HG03280 (cell line): ENCODE data around the gene LPP.

Source experiments
- ATAC-seq: cut with Tn5 transposase; IDR thresholded peaks from one replicate; pipeline ENCODE4 v1.9.1; 2021; ENCODE audit warnings: mild to moderate bottlenecking, moderate library complexity; ENCODE audit not compliant: unreplicated experiment

The LPP gene

DNA sequence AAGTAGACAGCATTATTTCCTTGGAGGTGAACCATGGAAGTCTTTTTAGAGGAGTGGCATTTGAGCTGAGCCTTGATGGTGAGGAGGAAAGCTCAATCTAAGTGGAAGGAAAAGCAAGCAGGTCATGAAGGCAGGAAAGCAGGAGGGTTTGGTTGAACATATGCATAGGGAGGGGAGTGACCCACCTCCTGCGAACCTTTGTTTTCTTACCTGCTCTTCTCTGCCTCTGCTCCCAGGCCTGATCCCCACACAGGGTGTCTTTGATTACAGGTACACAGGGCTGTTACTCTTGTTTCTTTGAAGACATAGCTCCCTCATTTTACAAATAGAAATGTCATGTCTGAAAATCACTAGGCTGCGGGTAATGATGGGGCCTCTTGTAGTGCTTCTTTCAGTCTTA, 769.7 kb downstream of the LPP start:
- ATAC-seq = no peak

GRCh38 chr3:188925376-188925775, 771.4 kb downstream of the LPP start:
- no peak for ATAC-seq

DNA sequence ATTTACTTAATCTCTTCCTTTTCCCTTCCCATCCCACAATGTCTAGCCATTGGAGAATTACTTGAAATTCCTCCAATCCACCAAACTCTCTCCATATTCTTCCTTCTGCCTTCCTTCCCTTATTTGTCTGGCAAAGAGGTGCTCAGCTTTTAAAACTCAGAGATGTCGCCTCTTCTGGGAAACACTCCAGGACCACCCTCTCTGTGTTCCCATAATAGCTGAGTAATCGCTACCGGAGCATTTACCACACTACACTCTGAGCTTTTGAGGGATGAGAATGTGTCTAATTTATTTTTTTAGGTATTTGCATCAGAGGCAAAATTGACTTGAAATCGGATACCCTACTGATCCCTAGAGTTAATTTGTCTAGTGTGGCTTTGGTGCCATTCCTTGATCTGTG, 772.2 kb downstream of the LPP start:
- ATAC-seq = no peak

DNA sequence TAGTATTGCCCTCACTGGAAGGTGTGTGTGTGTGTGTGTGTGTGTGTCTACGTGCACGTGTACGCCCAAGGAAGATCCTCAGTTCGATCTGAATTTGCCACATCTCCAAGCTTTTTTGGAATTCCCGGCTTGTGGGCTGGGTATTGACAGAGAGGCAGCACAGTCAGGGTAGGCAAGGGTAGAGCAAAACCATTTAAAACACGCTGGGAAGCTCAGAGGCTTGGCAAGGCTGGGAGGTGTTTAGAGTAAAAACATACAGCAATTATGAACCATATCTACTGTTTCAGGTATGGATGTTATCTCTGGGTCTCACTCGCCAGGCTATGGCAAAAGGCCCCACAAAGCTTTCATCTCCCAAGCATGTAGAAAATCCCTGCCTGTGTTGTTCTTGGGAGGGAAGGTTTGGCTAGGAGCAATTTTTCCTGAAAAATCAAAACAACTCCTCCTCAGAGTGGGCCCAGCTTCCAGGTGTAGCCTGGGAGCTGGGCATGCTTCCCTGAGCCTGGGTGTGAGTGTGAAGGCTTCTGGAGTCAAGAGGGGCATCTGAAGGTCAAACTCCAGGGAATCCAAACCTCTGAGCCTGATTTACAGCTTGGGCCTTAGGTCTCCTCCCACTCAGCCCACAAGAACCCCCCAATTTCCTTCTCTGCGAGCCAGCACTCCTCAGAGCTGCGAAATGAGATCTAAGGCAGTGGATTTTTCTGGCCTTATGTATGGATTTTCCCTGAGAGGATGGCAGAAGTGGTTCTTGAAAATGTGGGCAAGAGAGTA, 773.0 kb downstream of the LPP start:
- no peak for ATAC-seq

DNA sequence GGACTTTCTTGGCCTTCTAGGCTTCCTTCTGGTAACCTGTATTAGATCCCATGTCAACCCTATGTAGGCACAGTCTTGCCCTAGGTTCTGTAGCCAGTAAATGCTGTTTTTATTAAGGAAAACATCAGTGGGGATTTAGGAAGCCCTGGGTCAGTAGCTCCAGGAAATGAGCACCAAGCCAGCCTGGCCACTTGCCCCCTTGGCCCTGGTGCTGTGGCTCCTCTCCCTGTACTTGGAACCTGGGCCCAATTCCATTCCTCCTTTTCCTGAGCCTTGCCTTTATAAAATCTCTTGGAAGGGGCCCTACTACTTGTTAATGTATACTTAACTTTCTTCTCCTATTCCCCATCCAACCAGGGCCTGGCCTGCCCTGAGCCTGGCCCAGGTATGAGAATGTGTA, 774.0 kb downstream of the LPP start:
- no peak for ATAC-seq

DNA sequence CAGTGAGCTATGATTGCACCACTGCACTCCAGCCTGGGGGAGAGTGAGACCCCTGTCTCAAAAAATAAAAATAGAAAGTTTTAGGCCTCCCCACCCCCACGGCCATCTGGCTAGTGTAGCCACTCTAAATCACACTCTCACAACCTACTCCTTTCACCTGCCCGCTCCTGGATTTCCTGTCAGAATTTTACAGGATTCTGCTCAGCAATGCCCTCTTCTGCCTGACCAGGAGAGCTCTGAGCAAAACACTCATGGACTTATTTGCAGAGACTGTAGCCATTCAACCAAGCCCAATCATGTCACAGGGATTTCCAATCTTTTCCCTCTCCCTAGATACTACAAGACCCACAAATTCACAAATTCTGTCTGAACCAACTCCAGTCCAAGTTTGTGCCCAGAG, 775.2 kb downstream of the LPP start:
- no peak for ATAC-seq

- no peak for ATAC-seq
Measured at GRCh38 chr3:188931036-188931435, 777.1 kb downstream of the LPP start.

- ATAC-seq = no peak
Measured at GRCh38 chr3:188931531-188931930, 777.6 kb downstream of the LPP start.

- ATAC-seq = no peak
Measured at GRCh38 chr3:188934989-188935388, 781.0 kb downstream of the LPP start.

- ATAC-seq = no peak
Measured at GRCh38 chr3:188936597-188937107, 782.7 kb downstream of the LPP start.

- ATAC-seq = no peak
Measured at GRCh38 chr3:188937389-188937788, 783.4 kb downstream of the LPP start.

DNA sequence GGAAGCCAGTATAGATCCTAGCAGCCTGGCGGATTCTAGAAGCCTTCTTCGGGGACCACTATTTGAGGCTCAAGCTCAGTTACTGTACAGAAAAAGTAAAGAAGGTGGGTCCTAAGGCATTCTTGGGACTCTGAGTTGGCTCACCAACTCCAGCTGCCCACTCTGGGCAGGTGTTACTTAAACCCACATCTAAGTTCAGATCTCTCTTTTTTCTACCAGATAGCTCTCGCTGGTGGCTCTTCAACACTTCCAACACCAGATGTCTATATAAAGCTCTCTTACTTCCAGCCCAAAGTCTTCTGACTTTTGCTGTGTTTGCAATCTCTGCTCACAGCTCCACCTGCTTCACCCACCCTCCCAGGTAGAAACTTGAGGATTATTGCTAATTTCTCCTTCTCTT, 785.0 kb downstream of the LPP start:
- ATAC-seq = no peak

DNA sequence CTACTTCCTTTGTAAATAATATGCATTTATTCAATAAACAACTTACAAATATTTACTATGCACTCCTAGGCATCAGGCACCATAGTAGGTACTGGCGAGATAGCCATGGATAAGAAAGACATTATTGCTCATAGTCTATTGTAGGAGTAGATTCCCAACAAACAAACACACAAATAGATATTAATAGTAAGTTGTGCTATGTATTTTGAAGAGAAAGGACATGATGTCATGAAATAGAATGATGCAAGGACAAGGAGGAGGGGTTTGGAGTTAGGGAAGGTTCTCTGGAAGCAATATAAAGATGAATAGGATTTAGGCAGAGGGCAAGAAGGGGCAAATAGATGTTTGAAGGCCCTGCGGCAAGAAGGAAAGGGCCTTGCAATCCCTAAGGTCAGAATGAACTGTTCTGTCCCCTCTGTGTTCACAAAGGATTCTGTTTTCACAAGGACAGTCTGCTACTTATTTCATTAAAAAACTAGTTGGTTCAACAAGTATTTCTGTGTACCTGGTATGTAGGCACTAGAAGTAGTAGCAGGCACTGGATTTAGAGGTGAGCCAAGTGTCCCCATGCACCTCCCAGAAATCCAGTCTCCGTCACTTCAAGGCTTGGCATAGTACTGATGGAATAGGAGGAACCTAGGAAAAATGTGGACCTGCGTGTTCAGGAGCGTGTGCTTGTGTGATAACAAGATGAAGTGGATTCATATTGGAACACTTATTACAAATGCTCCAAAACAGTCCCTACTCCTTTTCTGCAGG, 786.0 kb downstream of the LPP start:
- no peak for ATAC-seq
